GM23338 (cell line): ENCODE measurements around the gene STK31.

ENCODE experiments used
- CREB1 ChIP-seq: fragments of 250-450 bp; sonication (Bioruptor Pico); IDR thresholded peaks from 2 replicates; pipeline ENCODE4 v1.5.0; 2020; ENCODE audit warnings: low read depth, mild to moderate bottlenecking, moderate library complexity
- CTCF ChIP-seq, 2 experiments: fragments of 200-600 bp in 1 of 2; sonication (generic) in 1 of 2; conservative IDR thresholded peaks; 2 replicates each; pipeline versions ENCODE4 v1.5.1 to v1.6.1; 2016 to 2017; ENCODE audit warnings: antibody characterized with exemption in 2 of 2, low read depth in 2 of 2, mild to moderate bottlenecking in 2 of 2, moderate library complexity in 1 of 2
- EZH2 ChIP-seq: fragments of 200-600 bp; sonication (generic); IDR thresholded peaks from one replicate; pipeline ENCODE4 v1.8.0; 2017; ENCODE audit warnings: antibody characterized with exemption, mild to moderate bottlenecking, low read depth; ENCODE audit not compliant: unreplicated experiment
- EZH2phosphoT487 ChIP-seq: fragments of 200-600 bp; sonication (generic); IDR thresholded peaks from one replicate; pipeline ENCODE4 v1.8.1; 2018; ENCODE audit warnings: antibody characterized with exemption; ENCODE audit not compliant: unreplicated experiment
- JUNB ChIP-seq: IDR thresholded peaks from one replicate; pipeline ENCODE4 v1.6.1; 2016; ENCODE audit warnings: antibody characterized with exemption; ENCODE audit not compliant: unreplicated experiment
- POLR2AphosphoS5 ChIP-seq: IDR thresholded peaks from 2 replicates; pipeline ENCODE4 v1.6.1; 2016; ENCODE audit warnings: antibody characterized with exemption, low read depth

- TF ChIP-seq CTCF (conservative IDR thresholded peaks at IDR 0.05; ENCODE audit: low read depth in 2 of 2) (no peak), JUNB (no peak), EZH2 (no peak), CREB1 (no peak), POLR2AphosphoS5 (no peak), EZH2phosphoT487 (no peak)
These were observed 58.0 kb downstream of the STK31 start for GRCh38 chr7:23768022-23768421.
